Right lobe of liver (tissue), 6 donors: Measurements from ENCODE around the gene CUL9. TPM values are rescaled to one million over a fixed set of nuclear protein-coding genes. Genes with fewer than 3 reads are reported as not detected.

Experiments used
- ATAC-seq, 4 donors: fragments of 200-7000 bp; cut with Tn5 transposase; one replicate each; pipeline ENCODE4 v1.9.1; 2020; ENCODE audit warnings: mild to moderate bottlenecking in 4 of 4, moderate library complexity in 4 of 4
- DNase-seq, 3 donors: peaks; one replicate each; pipeline ENCODE4 v3.0.0-alpha.2; 2020
- H3K27ac ChIP-seq, 3 donors: fragments of 200-600 bp; one replicate each; pipeline ENCODE4 v1.8.0; 2022
- H3K27me3 ChIP-seq, 2 donors: fragments of 200-600 bp; one replicate each; pipeline ENCODE4 v1.8.0; 2022
- H3K36me3 ChIP-seq, 4 donors: fragments of 200-600 bp; sonication (generic) in 1 of 4; one replicate each; pipeline versions ENCODE4 v1.5.1 to v1.8.0; 2017 to 2022; ENCODE audit warnings: control low read depth in 1 of 4
- H3K4me1 ChIP-seq, 4 donors: fragments of 200-600 bp; sonication (generic) in 1 of 4; one replicate each; pipeline versions ENCODE4 v1.5.1 to v1.8.0; 2017 to 2022; ENCODE audit warnings: control low read depth in 1 of 4
- H3K4me3 ChIP-seq, 3 donors: fragments of 200-600 bp; one replicate each; pipeline ENCODE4 v1.8.0; 2022
- H3K9me3 ChIP-seq, 4 donors: fragments of 200-600 bp; sonication (generic) in 1 of 4; one replicate each; pipeline versions ENCODE4 v1.5.1 to v1.8.0; 2017 to 2022; ENCODE audit warnings: control low read depth in 1 of 4
- POLR2A ChIP-seq: fragments of 450-650 bp; IDR thresholded peaks from one replicate; pipeline ENCODE4 v1.6.1; 2017; ENCODE audit warnings: antibody characterized with exemption, mild to moderate bottlenecking
- WGBS: methylation state at CpG from one replicate; pipeline ENCODE4 v1.1.6; 2018; ENCODE audit warnings: low coverage, low lambda C conversion rate; ENCODE audit not compliant: insufficient coverage; ENCODE audit errors: missing lambda C conversion rate; 5-methylcytosine and 5-hydroxymethylcytosine counted together
- intact Hi-C, 2 donors: fragments of 100-400 bp; cut with DNase I; formaldehyde crosslinking; loops; one replicate each; pipeline versions ENCODE4 v1.11.2 to v1.14.1; 2022
- total RNA-seq, 6 experiments: library from RNA; depleted of rRNA in 2 of 6; stranded (reverse); fragments of >200 nt in 2 of 6; fragmentation: NEBNext Ultra II Directional in 3 of 6; extraction: Animal tissue kit (Norgen Biotek cat#: 25700) in 3 of 6; gene quantifications; one replicate each; pipeline versions ENCODE4 v1.1.0 to v1.2.4, GENCODE V29; 2016 to 2023
- TF ChIP-seq, protein P1 (sequence below), 4 donors: fragments of 200-600 bp in 3 of 4; fragments of 450-650 bp in 1 of 4; IDR thresholded peaks; one replicate each; pipeline versions ENCODE4 v1.5.1 to v1.8.0; 2016 to 2022; ENCODE audit warnings: antibody characterized with exemption in 4 of 4, mild to moderate bottlenecking in 2 of 4
- donor health status: DM: no; HTN: yes; CAD: no.
- donor health status: DM: no; HTN: no; CAD: no.
- donor health status: DM: no; HTN: no; CAD: no.
- donor health status: DM: no; HTN: yes; CAD: no.
- donor health status: DM: no; HTN: yes; CAD: no.

CUL9 gene
- total RNA-seq, 6 experiments from 2014 or later, result 14.4 to 17.7 (median 15.2) TPM

DNA sequence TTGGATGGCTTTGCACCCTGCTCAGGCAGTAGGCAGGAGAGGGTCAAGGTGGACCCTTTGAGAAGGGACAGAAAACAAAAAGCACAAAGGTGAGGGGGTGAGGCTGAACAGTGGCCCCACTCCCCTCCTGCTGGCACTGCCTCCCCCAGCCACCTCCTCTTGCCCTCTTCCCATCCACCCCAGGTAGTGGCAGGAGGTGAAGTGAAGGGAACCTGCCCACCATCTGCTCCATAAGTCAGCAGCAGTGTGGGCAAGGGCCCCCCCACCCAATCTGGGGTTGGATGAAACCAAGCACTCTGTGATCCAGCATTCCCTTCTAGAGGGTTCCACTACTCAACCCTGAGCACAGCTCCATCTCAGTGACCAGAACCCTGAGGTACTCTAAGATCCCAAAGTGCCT lies 89.9 kb downstream of the CUL9 start:
- DNase-seq (no peak), ATAC-seq (no peak)
- Histone ChIP-seq H3K27ac (no peak overlapping the region), H3K4me1 (peaks cover 0 to 67% (median 22%) of the 10 kb centered on the region in 4 donors), H3K27me3 (no peaks in the 10 kb centered on the region), H3K9me3 (no peaks in the 10 kb centered on the region), H3K36me3 (no peaks in the 10 kb centered on the region), H3K4me3 (no peak overlapping the region)
- no peak for TF ChIP-seq POLR2A
- TF ChIP-seq, protein P1, sequence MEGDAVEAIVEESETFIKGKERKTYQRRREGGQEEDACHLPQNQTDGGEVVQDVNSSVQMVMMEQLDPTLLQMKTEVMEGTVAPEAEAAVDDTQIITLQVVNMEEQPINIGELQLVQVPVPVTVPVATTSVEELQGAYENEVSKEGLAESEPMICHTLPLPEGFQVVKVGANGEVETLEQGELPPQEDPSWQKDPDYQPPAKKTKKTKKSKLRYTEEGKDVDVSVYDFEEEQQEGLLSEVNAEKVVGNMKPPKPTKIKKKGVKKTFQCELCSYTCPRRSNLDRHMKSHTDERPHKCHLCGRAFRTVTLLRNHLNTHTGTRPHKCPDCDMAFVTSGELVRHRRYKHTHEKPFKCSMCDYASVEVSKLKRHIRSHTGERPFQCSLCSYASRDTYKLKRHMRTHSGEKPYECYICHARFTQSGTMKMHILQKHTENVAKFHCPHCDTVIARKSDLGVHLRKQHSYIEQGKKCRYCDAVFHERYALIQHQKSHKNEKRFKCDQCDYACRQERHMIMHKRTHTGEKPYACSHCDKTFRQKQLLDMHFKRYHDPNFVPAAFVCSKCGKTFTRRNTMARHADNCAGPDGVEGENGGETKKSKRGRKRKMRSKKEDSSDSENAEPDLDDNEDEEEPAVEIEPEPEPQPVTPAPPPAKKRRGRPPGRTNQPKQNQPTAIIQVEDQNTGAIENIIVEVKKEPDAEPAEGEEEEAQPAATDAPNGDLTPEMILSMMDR (IDR thresholded peaks at IDR 0.05), result no peak
- intact Hi-C loops, result no loop called here

DNA sequence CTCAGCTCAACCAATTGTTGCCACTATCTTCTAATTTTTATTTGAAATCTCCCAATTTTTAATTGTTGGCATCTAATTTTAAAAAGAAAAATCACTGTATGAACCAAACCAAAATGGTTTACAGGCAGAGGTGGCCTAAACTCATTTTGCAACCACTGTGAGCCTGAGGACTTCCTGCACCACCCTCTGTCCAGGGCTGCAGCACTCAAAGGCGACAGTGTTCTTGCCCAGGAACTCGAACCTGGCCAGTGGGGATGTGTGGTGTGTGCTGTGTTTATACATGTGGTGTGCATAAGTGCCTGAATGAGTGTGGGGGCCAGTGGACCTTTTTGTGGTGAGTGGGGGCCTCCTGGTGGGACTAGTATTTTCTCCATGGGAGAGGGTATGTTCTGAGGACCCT lies 91.7 kb downstream of the CUL9 start:
- Histone ChIP-seq H3K4me3 (peak overlapping the region in 1 of 3 donors; percentile 82), H3K4me1 (peaks cover 0 to 70% (median 20%) of the 10 kb centered on the region in 4 donors), H3K36me3 (no peaks in the 10 kb centered on the region), H3K27me3 (no peaks in the 10 kb centered on the region), H3K27ac (no peak overlapping the region), H3K9me3 (no peaks in the 10 kb centered on the region)
- WGBS, result 25% methylated on average over 2 of the region's 2 CpGs
- intact Hi-C loops, result no loop called here
- no peak for ATAC-seq
- no peak for DNase-seq
- no peak for TF ChIP-seq POLR2A
- TF ChIP-seq, protein P1 (IDR thresholded peaks at IDR 0.05), result no peak

Other genes with a start within 250 kb of the CUL9 start
- gene GNMT, start 221.4 kb upstream of the CUL9 start, total RNA-seq, result 100 to 1,000 TPM in 3 of 6 experiments, 10 to 100 TPM in 3; 13.7 to 470 (median 107) TPM
- gene PEX6, start 203.0 kb upstream of the CUL9 start, total RNA-seq, result 10 to 100 TPM; 15.7 to 25.9 (median 21.3) TPM
- 10 to 100 TPM; 11.5 to 24.0 (median 16.3) TPM for gene PPP2R5D, start 197.6 kb upstream of the CUL9 start, total RNA-seq
- gene MEA1, start 168.2 kb upstream of the CUL9 start, total RNA-seq, result 10 to 100 TPM; 19.1 to 39.1 (median 25.2) TPM
- gene KLHDC3, start 167.9 kb upstream of the CUL9 start, total RNA-seq, result 10 to 100 TPM; 26.4 to 46.2 (median 41.7) TPM
- 10 to 100 TPM; 21.8 to 45.0 (median 23.3) TPM for gene RRP36, start 160.6 kb upstream of the CUL9 start, total RNA-seq
- gene CUL7, start 128.3 kb upstream of the CUL9 start, total RNA-seq, result 10 to 100 TPM in 1 of 6 experiments, 1 to 10 TPM in 5; 6.5 to 12.7 (median 8.8) TPM
- gene MRPL2, start 122.8 kb upstream of the CUL9 start, total RNA-seq, result 10 to 100 TPM; 41.6 to 63.1 (median 60.4) TPM
- 100 to 1,000 TPM in 1 of 6 experiments, 10 to 100 TPM in 5; 45.8 to 134 (median 65.0) TPM for gene KLC4, start 122.6 kb upstream of the CUL9 start, total RNA-seq
- gene PTK7, start 105.9 kb upstream of the CUL9 start, total RNA-seq, result 1 to 10 TPM in 3 of 6 experiments, under 1 TPM in 3; 0.55 to 1.8 (median 0.99) TPM
- gene SRF, start 10.9 kb upstream of the CUL9 start, total RNA-seq, result 10 to 100 TPM in 4 of 6 experiments, 1 to 10 TPM in 2; 4.9 to 17.0 (median 11.3) TPM
- gene DNPH1, start 47.3 kb downstream of the CUL9 start, total RNA-seq, result 100 to 1,000 TPM in 2 of 6 experiments, 10 to 100 TPM in 4; 50.7 to 107 (median 62.4) TPM
- 1 to 10 TPM in 2 of 6 experiments, under 1 TPM in 4; 0.83 to 1.6 (median 0.87) TPM for gene TTBK1, start 61.3 kb downstream of the CUL9 start, total RNA-seq
- gene SLC22A7, start 116.1 kb downstream of the CUL9 start, total RNA-seq, result 100 to 1,000 TPM; 145 to 348 (median 185) TPM
- gene CRIP3, start 126.6 kb downstream of the CUL9 start, total RNA-seq, result 1 to 10 TPM; 2.1 to 7.9 (median 5.2) TPM
- gene ZNF318, start 187.5 kb downstream of the CUL9 start, total RNA-seq, result 10 to 100 TPM in 2 of 6 experiments, 1 to 10 TPM in 4; 8.8 to 13.3 (median 9.1) TPM
- 10 to 100 TPM in 1 of 6 experiments, 1 to 10 TPM in 5; 5.8 to 10.7 (median 7.5) TPM for gene ABCC10, start 245.3 kb downstream of the CUL9 start, total RNA-seq